Measurements from ENCODE around the gene ARHGAP20. TPM values are rescaled to one million over a fixed set of nuclear protein-coding genes. Genes with fewer than 3 reads are reported as not detected.

The ARHGAP20 gene
- total RNA-seq, 2 experiments from 2014 or later: not detected

DNA sequence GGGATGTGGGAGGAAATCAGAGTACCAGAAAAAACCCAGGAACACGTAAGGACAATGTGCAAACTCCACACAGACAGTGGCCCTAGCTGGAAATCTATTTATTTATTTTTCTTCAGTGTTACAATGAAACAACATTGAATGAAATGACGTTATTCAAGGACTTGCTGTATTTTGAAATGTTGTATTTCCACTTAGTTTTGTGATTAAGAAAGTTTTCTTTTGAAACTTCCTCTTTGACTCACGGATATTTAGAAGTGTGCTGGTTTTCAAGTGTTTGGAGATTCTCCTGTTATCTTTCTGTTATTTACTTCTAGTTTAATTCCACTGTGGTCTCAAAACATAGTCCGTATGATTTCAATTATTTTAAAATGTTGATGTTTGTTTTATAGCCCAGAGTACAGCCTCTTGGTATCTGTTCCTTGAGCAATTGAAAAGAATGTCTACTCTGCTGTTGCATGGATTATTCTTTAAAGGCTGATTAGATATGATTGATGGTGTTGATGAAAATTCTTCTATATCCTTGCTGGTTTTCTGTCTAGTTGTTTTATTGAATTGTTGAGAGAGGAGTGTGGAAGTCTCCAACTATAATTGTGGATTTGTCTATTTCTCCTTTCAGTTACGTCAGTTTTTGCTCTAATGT is 141.0 kb downstream of the ARHGAP20 start:
- no peaks in the 10 kb centered on the region for H3K4me1 ChIP-seq (ENCODE audit: insufficient read depth, low read length, poor library complexity, severe bottlenecking)
- no TSS peak for BruUV-seq (replicated peaks)
- H3K4me2 ChIP-seq (ENCODE audit: low read length): no peak overlapping the region
- no peaks in the 10 kb centered on the region for H3K9me2 ChIP-seq (ENCODE audit: insufficient read depth, low read length)
- no peaks in the 10 kb centered on the region for H3K79me2 ChIP-seq (ENCODE audit: insufficient read depth, low read depth, low read length)
- no peaks in the 10 kb centered on the region for H3K9me3 ChIP-seq (ENCODE audit: low read length)
- H3K36me3 ChIP-seq (ENCODE audit: insufficient read depth, low read length): no peaks in the 10 kb centered on the region
- TF ChIP-seq EZH2phosphoT487 (IDR thresholded peaks at IDR 0.05; ENCODE audit: borderline replicate concordance, low read depth, low read length): no peak
- TF ChIP-seq, protein P1, sequence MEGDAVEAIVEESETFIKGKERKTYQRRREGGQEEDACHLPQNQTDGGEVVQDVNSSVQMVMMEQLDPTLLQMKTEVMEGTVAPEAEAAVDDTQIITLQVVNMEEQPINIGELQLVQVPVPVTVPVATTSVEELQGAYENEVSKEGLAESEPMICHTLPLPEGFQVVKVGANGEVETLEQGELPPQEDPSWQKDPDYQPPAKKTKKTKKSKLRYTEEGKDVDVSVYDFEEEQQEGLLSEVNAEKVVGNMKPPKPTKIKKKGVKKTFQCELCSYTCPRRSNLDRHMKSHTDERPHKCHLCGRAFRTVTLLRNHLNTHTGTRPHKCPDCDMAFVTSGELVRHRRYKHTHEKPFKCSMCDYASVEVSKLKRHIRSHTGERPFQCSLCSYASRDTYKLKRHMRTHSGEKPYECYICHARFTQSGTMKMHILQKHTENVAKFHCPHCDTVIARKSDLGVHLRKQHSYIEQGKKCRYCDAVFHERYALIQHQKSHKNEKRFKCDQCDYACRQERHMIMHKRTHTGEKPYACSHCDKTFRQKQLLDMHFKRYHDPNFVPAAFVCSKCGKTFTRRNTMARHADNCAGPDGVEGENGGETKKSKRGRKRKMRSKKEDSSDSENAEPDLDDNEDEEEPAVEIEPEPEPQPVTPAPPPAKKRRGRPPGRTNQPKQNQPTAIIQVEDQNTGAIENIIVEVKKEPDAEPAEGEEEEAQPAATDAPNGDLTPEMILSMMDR (conservative IDR thresholded peaks at IDR 0.05; ENCODE audit: low read length): no peak
- CTCF ChIA-PET (ENCODE audit: unreplicated experiment): no interaction called here
- POLR2A ChIA-PET: interaction anchor here (1.5 kb wide), 1 partner anchor 12 kb away, joined by 3 read pairs; no protein-coding TSS in a partner anchor
- H2AFZ ChIP-seq (ENCODE audit: low read length): no peak overlapping the region
- H3K4me3 ChIP-seq (ENCODE audit: low read depth, low read length, poor library complexity, severe bottlenecking): no peak overlapping the region
- intact Hi-C loops (cut with micrococcal nuclease; ENCODE audit: unreplicated experiment): no loop called here
- no peak for DNase-seq (ENCODE audit: low spot score)
- H4K20me1 ChIP-seq (ENCODE audit: insufficient read depth, low read length): no peaks in the 10 kb centered on the region
- no peak overlapping the region for H3K27ac ChIP-seq (ENCODE audit: low read depth, low read length, poor library complexity, severe bottlenecking)

DNA sequence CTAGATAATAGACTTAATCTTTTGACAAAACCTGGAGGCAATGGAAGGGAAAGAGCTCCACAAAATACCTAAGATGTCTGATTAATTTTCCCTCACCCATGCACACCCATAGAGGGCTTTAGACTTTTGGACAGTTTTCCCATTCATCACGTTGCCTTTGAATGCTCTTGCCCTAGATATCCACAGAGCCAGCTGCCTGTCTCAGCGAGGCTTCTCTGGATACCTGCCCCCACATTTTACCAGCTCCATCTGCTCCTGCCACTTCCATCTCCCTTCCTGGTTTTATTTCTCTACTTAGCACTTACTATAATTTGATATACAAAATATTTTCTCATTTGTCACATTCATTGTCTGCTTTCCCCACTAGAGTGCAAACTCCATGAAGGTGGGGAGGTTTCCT is 145.7 kb downstream of the ARHGAP20 start:
- Histone ChIP-seq H3K4me3 (ENCODE audit: low read depth, low read length, poor library complexity, severe bottlenecking) (no peak overlapping the region), H2AFZ (ENCODE audit: low read length) (no peak overlapping the region), H3K4me1 (ENCODE audit: insufficient read depth, low read length, poor library complexity, severe bottlenecking) (no peaks in the 10 kb centered on the region), H3K36me3 (ENCODE audit: insufficient read depth, low read length) (no peaks in the 10 kb centered on the region), H4K20me1 (ENCODE audit: insufficient read depth, low read length) (no peaks in the 10 kb centered on the region), H3K9me3 (ENCODE audit: low read length) (no peaks in the 10 kb centered on the region), H3K79me2 (ENCODE audit: insufficient read depth, low read depth, low read length) (no peaks in the 10 kb centered on the region), H3K27ac (ENCODE audit: low read depth, low read length, poor library complexity, severe bottlenecking) (no peak overlapping the region), H3K4me2 (ENCODE audit: low read length) (no peak overlapping the region), H3K9me2 (ENCODE audit: insufficient read depth, low read length) (no peaks in the 10 kb centered on the region)
- no peak for TF ChIP-seq EZH2phosphoT487 (IDR thresholded peaks at IDR 0.05; ENCODE audit: borderline replicate concordance, low read depth, low read length)
- TF ChIP-seq, protein P1 (conservative IDR thresholded peaks at IDR 0.05; ENCODE audit: low read length): no peak
- DNase-seq (ENCODE audit: low spot score): no peak
- BruUV-seq (replicated peaks): no TSS peak
- intact Hi-C loops (cut with micrococcal nuclease; ENCODE audit: unreplicated experiment): no loop called here
- ChIA-PET CTCF (ENCODE audit: unreplicated experiment) (no interaction called here), POLR2A (interaction anchor here (0.6 kb wide), 1 partner anchor 74 kb away, joined by 3 read pairs; no protein-coding TSS in a partner anchor)
